Body of pancreas (tissue), 4 donors: ENCODE data around the gene KIF3A.

Source experiments
- POLR2A ChIP-seq, 3 donors: fragments of 450-650 bp; IDR thresholded peaks; one replicate each; pipeline ENCODE4 v1.6.1; 2016; ENCODE audit warnings: antibody characterized with exemption in 3 of 3, mild to moderate bottlenecking in 2 of 3
- TF ChIP-seq, protein P1 (sequence below), 7 experiments: fragments of 450-650 bp in 4 of 7; fragments of 200-600 bp in 3 of 7; sonication (generic) in 3 of 7; IDR thresholded peaks; one replicate each; pipeline ENCODE4 v1.5.1; 2016 to 2019; ENCODE audit warnings: antibody characterized with exemption in 7 of 7

DNA sequence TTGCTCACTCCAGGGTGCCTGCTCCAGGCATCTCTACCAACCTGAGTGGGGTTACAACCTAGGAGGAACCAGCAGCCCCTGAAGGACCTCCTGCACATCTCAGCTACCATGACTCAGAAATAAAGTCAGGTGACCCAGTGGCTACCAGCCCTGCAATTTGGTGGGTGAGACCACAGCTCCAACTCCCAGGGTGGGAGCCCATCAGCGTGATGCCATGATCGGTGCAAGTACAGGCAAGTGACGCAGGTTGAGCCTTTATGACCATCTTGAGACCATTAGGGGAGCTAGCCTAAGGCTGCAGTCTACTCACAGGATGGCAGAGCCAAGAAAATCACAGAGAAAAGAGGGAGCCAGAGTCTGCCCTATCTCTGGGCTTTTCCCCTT is 31.1 kb upstream of the KIF3A start:
- TF ChIP-seq, protein P1, sequence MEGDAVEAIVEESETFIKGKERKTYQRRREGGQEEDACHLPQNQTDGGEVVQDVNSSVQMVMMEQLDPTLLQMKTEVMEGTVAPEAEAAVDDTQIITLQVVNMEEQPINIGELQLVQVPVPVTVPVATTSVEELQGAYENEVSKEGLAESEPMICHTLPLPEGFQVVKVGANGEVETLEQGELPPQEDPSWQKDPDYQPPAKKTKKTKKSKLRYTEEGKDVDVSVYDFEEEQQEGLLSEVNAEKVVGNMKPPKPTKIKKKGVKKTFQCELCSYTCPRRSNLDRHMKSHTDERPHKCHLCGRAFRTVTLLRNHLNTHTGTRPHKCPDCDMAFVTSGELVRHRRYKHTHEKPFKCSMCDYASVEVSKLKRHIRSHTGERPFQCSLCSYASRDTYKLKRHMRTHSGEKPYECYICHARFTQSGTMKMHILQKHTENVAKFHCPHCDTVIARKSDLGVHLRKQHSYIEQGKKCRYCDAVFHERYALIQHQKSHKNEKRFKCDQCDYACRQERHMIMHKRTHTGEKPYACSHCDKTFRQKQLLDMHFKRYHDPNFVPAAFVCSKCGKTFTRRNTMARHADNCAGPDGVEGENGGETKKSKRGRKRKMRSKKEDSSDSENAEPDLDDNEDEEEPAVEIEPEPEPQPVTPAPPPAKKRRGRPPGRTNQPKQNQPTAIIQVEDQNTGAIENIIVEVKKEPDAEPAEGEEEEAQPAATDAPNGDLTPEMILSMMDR (IDR thresholded peaks at IDR 0.05) = no peak
- no peak for TF ChIP-seq POLR2A (IDR thresholded peaks at IDR 0.05)
